ENCODE results near the gene ARHGAP26. TPM values are rescaled to one million over a fixed set of nuclear protein-coding genes. Genes with fewer than 3 reads are reported as not detected.

The ARHGAP26 gene
- total RNA-seq, 1 donor from 2014 or later = 18.7 TPM

DNA sequence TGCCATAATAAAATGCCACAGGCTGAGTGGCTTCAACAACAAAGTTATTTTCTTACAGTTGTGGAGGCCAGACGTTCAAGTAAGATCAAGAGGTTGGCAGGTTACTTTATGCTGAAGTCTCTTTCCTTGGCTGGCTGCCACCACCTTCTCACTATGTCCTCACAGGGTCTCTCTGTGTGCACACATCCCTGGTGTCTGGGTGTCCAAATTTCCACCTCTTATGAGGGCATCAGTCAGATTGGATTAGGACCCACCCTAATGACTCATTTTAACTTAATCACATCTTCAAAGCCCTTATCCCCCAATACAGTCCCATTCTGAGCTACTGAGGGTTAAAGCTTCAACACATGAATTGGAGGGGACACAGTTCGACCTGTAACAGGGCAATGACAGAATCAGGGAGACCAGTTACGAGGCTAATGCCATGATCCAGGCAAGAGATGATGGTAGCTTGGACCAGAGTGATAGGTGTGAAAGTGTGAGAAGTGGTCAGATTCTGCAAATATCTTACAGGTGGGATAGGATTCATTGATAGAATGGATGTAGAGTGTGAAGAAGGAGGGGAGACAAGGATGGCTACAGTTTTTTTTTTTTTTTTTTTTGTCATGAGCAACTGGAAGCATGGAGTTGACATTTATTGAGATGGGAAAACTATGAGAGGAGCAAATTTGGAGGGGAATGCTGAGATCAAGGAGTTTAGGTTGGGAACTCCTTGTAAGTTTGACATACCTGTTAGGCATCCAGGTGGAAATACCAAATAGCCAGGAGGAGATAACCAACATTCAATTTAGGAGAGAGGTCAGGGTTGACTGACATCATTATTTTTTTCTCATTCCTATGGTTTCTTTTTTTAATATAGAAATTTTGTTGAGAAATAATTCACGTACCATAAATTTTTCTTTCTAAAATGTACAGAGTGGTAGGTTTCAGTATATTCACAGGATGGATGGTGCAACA lies 44.7 kb upstream of the ARHGAP26 start:
- Mint-ChIP-seq H3K4me3 (no peak overlapping the region), H3K36me3 (no peaks in the 10 kb centered on the region), H3K27me3 (no peaks in the 10 kb centered on the region), H3K4me1 (ENCODE audit: unreplicated experiment) (peaks cover 5% of the 10 kb centered on the region), H3K9me3 (no peaks in the 10 kb centered on the region), H3K27ac (no peak overlapping the region)
- TF ChIP-seq, protein P1, sequence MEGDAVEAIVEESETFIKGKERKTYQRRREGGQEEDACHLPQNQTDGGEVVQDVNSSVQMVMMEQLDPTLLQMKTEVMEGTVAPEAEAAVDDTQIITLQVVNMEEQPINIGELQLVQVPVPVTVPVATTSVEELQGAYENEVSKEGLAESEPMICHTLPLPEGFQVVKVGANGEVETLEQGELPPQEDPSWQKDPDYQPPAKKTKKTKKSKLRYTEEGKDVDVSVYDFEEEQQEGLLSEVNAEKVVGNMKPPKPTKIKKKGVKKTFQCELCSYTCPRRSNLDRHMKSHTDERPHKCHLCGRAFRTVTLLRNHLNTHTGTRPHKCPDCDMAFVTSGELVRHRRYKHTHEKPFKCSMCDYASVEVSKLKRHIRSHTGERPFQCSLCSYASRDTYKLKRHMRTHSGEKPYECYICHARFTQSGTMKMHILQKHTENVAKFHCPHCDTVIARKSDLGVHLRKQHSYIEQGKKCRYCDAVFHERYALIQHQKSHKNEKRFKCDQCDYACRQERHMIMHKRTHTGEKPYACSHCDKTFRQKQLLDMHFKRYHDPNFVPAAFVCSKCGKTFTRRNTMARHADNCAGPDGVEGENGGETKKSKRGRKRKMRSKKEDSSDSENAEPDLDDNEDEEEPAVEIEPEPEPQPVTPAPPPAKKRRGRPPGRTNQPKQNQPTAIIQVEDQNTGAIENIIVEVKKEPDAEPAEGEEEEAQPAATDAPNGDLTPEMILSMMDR (conservative IDR thresholded peaks at IDR 0.05) = no peak
- no peak for DNase-seq (ENCODE audit: extremely low spot score, unreplicated experiment)

DNA sequence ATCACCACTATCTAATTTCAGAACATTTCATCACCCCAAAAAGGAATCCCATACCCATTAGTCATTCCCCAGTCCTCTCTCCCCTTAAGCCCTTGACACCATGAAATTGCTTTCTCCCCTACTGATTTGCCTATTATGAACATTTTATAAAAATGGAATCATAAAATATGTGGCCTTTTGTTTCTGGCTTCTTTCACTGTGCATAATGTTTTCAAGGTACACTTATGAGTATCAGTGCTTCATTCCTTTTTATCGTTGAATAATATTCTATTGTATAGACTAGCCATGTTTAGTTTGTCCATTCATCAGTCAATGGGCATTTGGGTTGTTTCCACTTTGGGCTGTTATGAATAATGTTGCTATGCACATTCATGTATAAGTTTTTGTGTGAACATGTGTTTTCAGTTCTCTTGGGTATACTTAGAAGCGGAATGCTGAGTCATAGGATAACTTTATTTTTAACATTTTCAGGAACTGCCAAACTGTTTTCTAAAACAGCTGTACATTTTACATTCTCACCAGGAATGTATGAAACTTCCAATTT lies 43.9 kb upstream of the ARHGAP26 start:
- H3K4me3 Mint-ChIP-seq = no peak overlapping the region
- TF ChIP-seq, protein P1 (conservative IDR thresholded peaks at IDR 0.05) = no peak
- H3K27me3 Mint-ChIP-seq = no peaks in the 10 kb centered on the region
- no peaks in the 10 kb centered on the region for H3K36me3 Mint-ChIP-seq
- no peak for DNase-seq (ENCODE audit: extremely low spot score, unreplicated experiment)
- no peaks in the 10 kb centered on the region for H3K9me3 Mint-ChIP-seq
- no peak overlapping the region for H3K27ac Mint-ChIP-seq
- H3K4me1 Mint-ChIP-seq (ENCODE audit: unreplicated experiment) = peaks cover 3% of the 10 kb centered on the region

DNA sequence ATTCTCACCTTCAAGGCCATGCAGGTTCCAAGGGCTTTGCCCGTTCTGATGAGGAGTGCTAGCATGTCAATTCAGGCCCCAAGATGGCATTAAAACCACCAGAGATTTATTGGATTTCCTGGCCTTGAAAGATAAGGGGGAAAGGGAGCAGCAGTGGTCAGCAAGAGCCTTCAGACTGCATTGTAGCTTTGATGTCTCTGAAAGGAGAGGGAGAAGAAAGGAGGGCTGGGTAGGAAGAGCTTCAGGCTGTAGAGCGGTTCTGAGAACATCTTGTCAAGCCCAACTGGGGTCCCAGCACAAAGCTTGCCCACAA lies 42.5 kb upstream of the ARHGAP26 start:
- H3K27ac Mint-ChIP-seq = no peak overlapping the region
- no peaks in the 10 kb centered on the region for H3K9me3 Mint-ChIP-seq
- TF ChIP-seq, protein P1 (conservative IDR thresholded peaks at IDR 0.05) = no peak
- DNase-seq (ENCODE audit: extremely low spot score, unreplicated experiment) = no peak
- H3K27me3 Mint-ChIP-seq = peaks cover 2% of the 10 kb centered on the region
- no peak overlapping the region for H3K4me3 Mint-ChIP-seq
- H3K36me3 Mint-ChIP-seq = no peaks in the 10 kb centered on the region
- peaks cover 3% of the 10 kb centered on the region for H3K4me1 Mint-ChIP-seq (ENCODE audit: unreplicated experiment)

DNA sequence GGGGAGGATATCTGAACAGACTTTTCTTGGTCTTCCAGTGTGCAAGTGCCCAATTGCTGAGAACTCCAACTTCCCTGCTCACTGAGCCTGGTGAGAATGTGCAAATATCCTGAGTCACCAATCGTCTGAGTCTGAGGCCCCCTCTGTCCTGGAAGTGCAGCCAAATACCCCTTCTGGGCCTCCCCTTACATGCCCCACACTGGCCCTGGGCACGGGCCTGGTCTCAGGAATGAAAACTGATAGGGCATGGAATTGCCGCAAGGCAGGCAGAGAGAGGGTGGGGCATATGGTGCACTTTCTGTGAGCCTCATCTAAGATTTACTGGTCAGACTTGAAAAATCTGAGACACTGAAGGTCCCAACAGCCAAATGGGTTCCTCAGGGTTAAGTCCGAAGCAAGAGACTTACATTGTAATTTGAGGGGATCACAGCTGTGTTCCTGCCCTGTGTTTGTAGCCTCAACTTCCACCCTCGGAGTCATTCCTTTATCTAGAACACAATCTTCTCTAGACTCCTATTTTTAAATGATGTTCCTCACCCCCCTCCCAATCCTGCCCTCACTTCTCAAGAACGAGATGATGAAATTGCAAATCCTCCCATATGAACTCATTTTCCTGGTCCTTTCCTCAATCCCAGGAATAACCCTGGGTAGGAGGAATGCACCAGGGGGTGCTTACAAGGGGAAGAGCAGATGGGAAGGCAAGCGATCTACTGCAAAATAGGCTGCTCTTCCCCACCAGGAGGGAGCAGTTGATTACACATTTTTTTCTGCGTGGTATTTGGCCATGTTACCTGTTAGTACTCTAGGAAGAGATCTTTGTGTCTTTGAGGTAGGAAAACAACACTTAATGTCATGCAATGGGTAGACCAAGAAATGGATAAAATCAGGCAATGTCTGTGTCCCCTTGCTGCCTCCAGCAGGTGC lies 34.6 kb upstream of the ARHGAP26 start:
- Mint-ChIP-seq H3K36me3 (no peaks in the 10 kb centered on the region), H3K9me3 (peaks cover 4% of the 10 kb centered on the region), H3K27ac (no peak overlapping the region), H3K4me1 (ENCODE audit: unreplicated experiment) (peaks cover 13% of the 10 kb centered on the region), H3K4me3 (no peak overlapping the region), H3K27me3 (peaks cover 11% of the 10 kb centered on the region)
- TF ChIP-seq, protein P1 (conservative IDR thresholded peaks at IDR 0.05) = no peak
- no peak for DNase-seq (ENCODE audit: extremely low spot score, unreplicated experiment)

DNA sequence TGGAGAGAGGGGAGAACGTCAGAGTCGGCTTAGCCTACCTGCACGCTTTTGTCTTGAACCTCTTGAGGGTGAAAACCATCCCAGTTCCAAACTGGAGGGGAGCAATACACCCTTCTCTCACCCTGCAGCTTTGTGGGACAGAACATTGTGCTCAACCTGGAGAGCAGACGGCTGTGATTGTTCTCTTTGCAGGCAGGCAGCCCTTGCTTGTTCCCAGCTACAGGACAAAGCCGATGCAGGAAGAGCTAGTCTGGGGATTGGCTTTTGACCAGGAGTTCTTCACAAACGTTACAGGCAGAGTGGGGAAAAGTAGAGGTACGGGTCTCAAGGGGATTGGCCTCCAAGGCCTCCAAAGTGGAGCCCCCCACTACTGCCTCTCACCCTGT lies 33.9 kb upstream of the ARHGAP26 start:
- TF ChIP-seq, protein P1 (conservative IDR thresholded peaks at IDR 0.05) = no peak
- Mint-ChIP-seq H3K27me3 (peaks cover 14% of the 10 kb centered on the region), H3K36me3 (no peaks in the 10 kb centered on the region), H3K9me3 (peaks cover 4% of the 10 kb centered on the region), H3K27ac (no peak overlapping the region), H3K4me3 (no peak overlapping the region), H3K4me1 (ENCODE audit: unreplicated experiment) (peaks cover 13% of the 10 kb centered on the region)
- DNase-seq (ENCODE audit: extremely low spot score, unreplicated experiment) = no peak

Data from type B pancreatic cell (in vitro differentiated cells).